Measurements from ENCODE around the gene DHX35. TPM values are rescaled to one million over a fixed set of nuclear protein-coding genes. Genes with fewer than 3 reads are reported as not detected.

DHX35 gene
- total and polyA plus RNA-seq, 8 donors, result 4.7 to 33.8 (median 8.8) TPM

- intact Hi-C loops (cut with DNase I; ENCODE audit: low total_unique reads), result loop anchor here (10.0 kb wide), 1 partner anchor 128 kb away; no protein-coding TSS in a partner anchor
These were observed 35.8 kb upstream of the DHX35 start, which contains the start of gene FAM83D for GRCh38 chr20:38926142-38926933. Gene FAM83D, plus strand, starts transcription at chr20:38926417. Its CDS starts 26 bp downstream, at chr20:38926443.

GRCh38 chr20:38926934-38927616 lies 35.1 kb upstream of the DHX35 start:
- Histone ChIP-seq H3K27ac (peak overlapping the region in 4 of 5 donors; percentile 55 to 82 (median 70)), H3K4me1 (peaks cover 9 to 45% (median 23%) of the 10 kb centered on the region in 4 donors), H3K9me3 (no peaks in the 10 kb centered on the region), H3K27me3 (peaks cover 0 to 6% (median 0%) of the 10 kb centered on the region in 3 donors), H3K4me3 (peak overlapping the region; percentile 60 to 82 (median 74)), H3K36me3 (no peaks in the 10 kb centered on the region)
- DNase-seq, result no peak
- TF ChIP-seq POLR2A (IDR thresholded peaks at IDR 0.05) (no peak), EP300 (IDR thresholded peaks at IDR 0.05) (no peak), POLR2AphosphoS5 (IDR thresholded peaks at IDR 0.05) (no peak), CTCF (IDR thresholded peaks at IDR 0.05) (no peak)
- WGBS, 5 donors, result 7 to 10% (median 9%) methylated on average over 21 to 27 of the region's 27 CpGs
- intact Hi-C loops (cut with DNase I; ENCODE audit: low total_unique reads), result loop anchor here (10.0 kb wide), 1 partner anchor 128 kb away; no protein-coding TSS in a partner anchor

More at GRCh38 chr20:38926142-38926933, 35.8 kb upstream of the DHX35 start, which contains the start of gene FAM83D:
- TF ChIP-seq POLR2A (IDR thresholded peaks at IDR 0.05), result peak in 2 of 4 donors; percentile 15 to 46
- peak in 2 of 7 experiments; percentile 70 to 80 for TF ChIP-seq CTCF (IDR thresholded peaks at IDR 0.05)
- peak; percentile 58 to 95 (median 88) for TF ChIP-seq POLR2AphosphoS5 (IDR thresholded peaks at IDR 0.05)
- no peak for TF ChIP-seq EP300 (IDR thresholded peaks at IDR 0.05)
- DNase-seq, result peak; percentile 94 to 98
- H3K27me3 ChIP-seq, result peaks cover 0 to 8% (median 0%) of the 10 kb centered on the region in 3 donors
- H3K4me3 ChIP-seq, result peak within 1 kb of the TSS; percentile 60 to 82 (median 74)
- 0 to 1% (median 0%) methylated on average over 25 to 95 of the region's 95 CpGs for WGBS, 5 donors
- peaks cover 9 to 45% (median 23%) of the 10 kb centered on the region in 4 donors for H3K4me1 ChIP-seq
- H3K9me3 ChIP-seq, result no peaks in the 10 kb centered on the region
- H3K27ac ChIP-seq, result peak within 1 kb of the TSS in 4 of 5 donors; percentile 55 to 82 (median 70)
- H3K36me3 ChIP-seq, result no peaks in the 10 kb centered on the region

GRCh38 chr20:38927902-38928578 lies 34.1 kb upstream of the DHX35 start:
- peak in 1 of 3 donors; percentile 3 for TF ChIP-seq POLR2AphosphoS5 (IDR thresholded peaks at IDR 0.05)
- no peak for TF ChIP-seq POLR2A (IDR thresholded peaks at IDR 0.05)
- no peak for DNase-seq
- H3K36me3 ChIP-seq, result no peaks in the 10 kb centered on the region
- intact Hi-C loops (cut with DNase I; ENCODE audit: low total_unique reads), result loop anchor here (10.0 kb wide), 1 partner anchor 127 kb away; no protein-coding TSS in a partner anchor
- peak overlapping the region in 3 of 5 donors; percentile 20 to 82 (median 77) for H3K27ac ChIP-seq
- WGBS, 5 donors, result 42 to 57% (median 48%) methylated on average over 5 of the region's 5 CpGs
- H3K4me1 ChIP-seq, result peaks cover 9 to 45% (median 23%) of the 10 kb centered on the region in 4 donors
- H3K9me3 ChIP-seq, result no peaks in the 10 kb centered on the region
- peaks cover 0 to 6% (median 0%) of the 10 kb centered on the region in 3 donors for H3K27me3 ChIP-seq
- peak overlapping the region; percentile 60 to 82 (median 74) for H3K4me3 ChIP-seq

GRCh38 chr20:38930242-38930569 lies 31.9 kb upstream of the DHX35 start:
- intact Hi-C loops (cut with DNase I; ENCODE audit: low total_unique reads), result no loop called here
- Histone ChIP-seq H3K27me3 (peaks cover 0 to 6% (median 0%) of the 10 kb centered on the region in 3 donors), H3K27ac (peak overlapping the region in 2 of 5 donors; percentile 77 to 82), H3K36me3 (no peaks in the 10 kb centered on the region), H3K9me3 (no peaks in the 10 kb centered on the region), H3K4me1 (peaks cover 9 to 45% (median 23%) of the 10 kb centered on the region in 4 donors), H3K4me3 (peak overlapping the region in 1 of 4 donors; percentile 82)
- 91 to 95% (median 95%) methylated on average over 1 of the region's 1 CpG for WGBS, 5 donors
- no peak for TF ChIP-seq POLR2AphosphoS5 (IDR thresholded peaks at IDR 0.05)
- no peak for TF ChIP-seq POLR2A (IDR thresholded peaks at IDR 0.05)
- TF ChIP-seq EP300 (IDR thresholded peaks at IDR 0.05), result no peak
- TF ChIP-seq CTCF (IDR thresholded peaks at IDR 0.05), result no peak
- DNase-seq, result no peak

All from stomach (tissue), 9 donors.